ENCODE results near the gene RNU6-9.

DNA sequence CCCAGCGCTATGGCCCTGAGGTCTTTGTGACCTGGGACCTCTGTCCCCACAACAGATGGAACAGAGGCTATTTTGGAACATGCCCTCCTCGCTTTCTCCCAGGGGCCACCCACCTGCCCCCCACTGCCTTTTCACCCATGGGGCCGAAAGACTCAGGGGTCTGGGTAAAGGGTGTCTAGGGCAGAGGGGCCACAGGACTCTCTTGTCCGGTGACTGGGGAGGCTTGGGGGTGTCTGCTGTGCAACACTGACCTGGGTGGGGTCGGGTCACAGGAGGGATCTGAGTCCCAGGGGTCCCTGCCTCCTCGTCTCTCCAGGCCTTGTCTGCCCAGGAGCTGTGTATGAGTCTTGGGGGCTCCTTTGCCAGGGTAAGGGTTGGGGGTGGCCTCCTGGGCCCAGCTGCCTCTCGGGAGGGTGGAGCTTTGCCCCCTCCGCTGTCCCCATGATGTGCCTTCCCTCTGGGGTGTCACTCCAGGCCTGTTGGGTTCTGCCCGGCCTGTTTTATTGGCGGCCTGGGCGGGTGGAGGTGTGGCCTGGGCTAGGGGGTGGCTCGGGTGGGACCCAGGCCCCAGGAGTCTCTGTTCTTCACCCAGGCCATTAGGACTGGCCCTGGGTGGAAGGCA lies 34.6 kb downstream of the RNU6-9 start:
- TF ChIP-seq, protein P1, sequence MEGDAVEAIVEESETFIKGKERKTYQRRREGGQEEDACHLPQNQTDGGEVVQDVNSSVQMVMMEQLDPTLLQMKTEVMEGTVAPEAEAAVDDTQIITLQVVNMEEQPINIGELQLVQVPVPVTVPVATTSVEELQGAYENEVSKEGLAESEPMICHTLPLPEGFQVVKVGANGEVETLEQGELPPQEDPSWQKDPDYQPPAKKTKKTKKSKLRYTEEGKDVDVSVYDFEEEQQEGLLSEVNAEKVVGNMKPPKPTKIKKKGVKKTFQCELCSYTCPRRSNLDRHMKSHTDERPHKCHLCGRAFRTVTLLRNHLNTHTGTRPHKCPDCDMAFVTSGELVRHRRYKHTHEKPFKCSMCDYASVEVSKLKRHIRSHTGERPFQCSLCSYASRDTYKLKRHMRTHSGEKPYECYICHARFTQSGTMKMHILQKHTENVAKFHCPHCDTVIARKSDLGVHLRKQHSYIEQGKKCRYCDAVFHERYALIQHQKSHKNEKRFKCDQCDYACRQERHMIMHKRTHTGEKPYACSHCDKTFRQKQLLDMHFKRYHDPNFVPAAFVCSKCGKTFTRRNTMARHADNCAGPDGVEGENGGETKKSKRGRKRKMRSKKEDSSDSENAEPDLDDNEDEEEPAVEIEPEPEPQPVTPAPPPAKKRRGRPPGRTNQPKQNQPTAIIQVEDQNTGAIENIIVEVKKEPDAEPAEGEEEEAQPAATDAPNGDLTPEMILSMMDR (IDR thresholded peaks at IDR 0.05; ENCODE audit: borderline replicate concordance, extremely low read depth, low read length, poor library complexity, severe bottlenecking) = no peak
- no peak for TF ChIP-seq EZH2 (IDR thresholded peaks at IDR 0.05; ENCODE audit: borderline replicate concordance, low read depth, low read length, severe bottlenecking)

Measured in DND-41 (cell line).